CD4-positive, alpha-beta memory T cell (primary cell): Measurements from ENCODE around the gene DDN. TPM values are rescaled to one million over a fixed set of nuclear protein-coding genes. Genes with fewer than 3 reads are reported as not detected.

ENCODE experiments used
- CTCF ChIA-PET: fragments of 350-600 bp; sonication (Branson Sonifier 250); formaldehyde crosslinking; loops from one replicate; lab custom pipeline; 2021; ENCODE audit warnings: inconsistent platforms; ENCODE audit not compliant: partially characterized antibody; lab: Charles Lee
- POLR2A ChIA-PET: fragments of 350-600 bp; sonication (Branson Sonifier 250); formaldehyde crosslinking; loops from one replicate; lab custom pipeline; 2021; ENCODE audit not compliant: partially characterized antibody; lab: Charles Lee
- DNase-seq, 5 donors: peaks; one replicate each; pipeline versions ENCODE4 v3.0.0 to v3.0.0-alpha.2; 2020 to 2022; ENCODE audit warnings: mixed read lengths in 1 of 5
- H3K27ac ChIP-seq: one replicate; pipeline ENCODE4 v1.7.0; 2013; ENCODE audit warnings: low read depth, low read length
- H3K27me3 ChIP-seq: 2 replicates; pipeline ENCODE4 v1.7.0; 2013; ENCODE audit warnings: mild to moderate bottlenecking, low read length, moderate library complexity; ENCODE audit not compliant: insufficient read depth
- H3K36me3 ChIP-seq: 2 replicates; pipeline ENCODE4 v1.7.0; 2013; ENCODE audit warnings: mild to moderate bottlenecking, low read length, moderate library complexity; ENCODE audit not compliant: insufficient read depth
- H3K4me1 ChIP-seq: 2 replicates; pipeline ENCODE4 v1.7.0; 2013; ENCODE audit warnings: mild to moderate bottlenecking, low read length, moderate library complexity; ENCODE audit not compliant: insufficient read depth
- H3K4me3 ChIP-seq, 2 donors: one replicate each; pipeline ENCODE4 v1.7.0; 2013; ENCODE audit warnings: low read length in 2 of 2, mild to moderate bottlenecking in 1 of 2
- H3K9me3 ChIP-seq, 2 donors: one replicate each; pipeline ENCODE4 v1.7.0; 2013; ENCODE audit warnings: low read length in 2 of 2, control low read depth in 1 of 2; ENCODE audit not compliant: control insufficient read depth in 1 of 2
- H3K27ac Mint-ChIP-seq, 7 donors: one replicate each; pipeline ENCODE4 v1.8.0; 2020 to 2021; ENCODE audit warnings: mixed read lengths in 7 of 7, mild to moderate bottlenecking in 6 of 7, inconsistent platforms in 3 of 7, moderate library complexity in 3 of 7
- H3K27me3 Mint-ChIP-seq, 2 donors: one replicate each; pipeline ENCODE4 v1.8.0; 2020 to 2021; ENCODE audit warnings: mixed read lengths in 2 of 2
- H3K36me3 Mint-ChIP-seq, 2 donors: one replicate each; pipeline ENCODE4 v1.8.0; 2020 to 2021; ENCODE audit warnings: mixed read lengths in 2 of 2, inconsistent platforms in 1 of 2, mild to moderate bottlenecking in 1 of 2
- H3K4me1 Mint-ChIP-seq, 4 donors: one replicate each; pipeline ENCODE4 v1.8.0; 2020 to 2021; ENCODE audit warnings: mixed read lengths in 4 of 4, mild to moderate bottlenecking in 1 of 4
- H3K4me3 Mint-ChIP-seq, 8 donors: one replicate each; pipeline ENCODE4 v1.8.0; 2020 to 2021; ENCODE audit warnings: mixed read lengths in 8 of 8, mild to moderate bottlenecking in 7 of 8, moderate library complexity in 6 of 8, inconsistent platforms in 3 of 8
- H3K9me3 Mint-ChIP-seq, 8 donors: one replicate each; pipeline ENCODE4 v1.8.0; 2020 to 2021; ENCODE audit warnings: mixed read lengths in 8 of 8, mild to moderate bottlenecking in 5 of 8, inconsistent platforms in 3 of 8, moderate library complexity in 1 of 8
- intact Hi-C: fragments of 100-400 bp; cut with micrococcal nuclease; formaldehyde crosslinking; loops from one replicate; pipeline ENCODE4 v1.15.1; 2023
- polyA plus RNA-seq, 2 donors: library from polyadenylated mRNA; unstranded; fragments of 300-500 nt; fragmentation: Illumina TruSeq; gene quantifications; one replicate each; pipeline ENCODE4 v1.2.3, GENCODE V29; 2021
- total RNA-seq, 2 experiments: library from RNA; stranded (reverse); gene quantifications; one replicate each; pipeline ENCODE4 v1.2.3, GENCODE V29; 2021

The DDN gene
- total and polyA plus RNA-seq, 4 experiments from 2014 or later = not detected

DNA sequence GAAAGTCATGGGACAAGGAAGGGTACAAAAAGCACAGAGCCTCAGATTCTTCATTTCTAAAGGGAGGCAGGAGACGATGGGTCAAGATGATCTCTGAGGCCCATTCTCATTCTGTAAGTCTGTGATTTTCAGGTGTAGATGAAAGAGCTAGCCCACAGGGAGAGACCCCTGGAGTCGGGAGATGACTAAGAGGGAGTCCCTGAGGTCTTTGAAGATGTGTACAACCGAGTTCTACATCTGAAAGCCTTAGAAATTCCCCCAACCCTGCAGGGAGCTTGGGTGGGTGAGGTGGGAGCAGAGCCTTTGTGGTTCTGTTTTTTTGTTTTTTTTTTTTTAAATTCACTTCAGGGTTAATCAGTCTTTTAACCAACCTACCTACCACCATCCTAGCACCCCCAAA lies 30.7 kb downstream of the DDN start:
- peaks cover 0 to 2% (median 0%) of the 10 kb centered on the region in 8 donors for H3K9me3 Mint-ChIP-seq
- Histone ChIP-seq H3K27me3 (peaks cover 24% of the 10 kb centered on the region), H3K27ac (no peak overlapping the region), H3K9me3 (no peaks in the 10 kb centered on the region), H3K4me1 (peaks cover 39% of the 10 kb centered on the region), H3K4me3 (no peak overlapping the region), H3K36me3 (no peaks in the 10 kb centered on the region)
- ChIA-PET CTCF (interaction anchor here (0.9 to 5.9 kb wide), 12 partner anchors 9 to 120 kb away, joined by 3 to 55 read pairs (median 5); partner anchors contain the start of genes ARF3 and WNT1), POLR2A (interaction anchor here (3.3 to 4.7 kb wide), 2 partner anchors 11 kb away, joined by 18 to 36 read pairs; partner anchors contain the start of genes ARF3 and WNT1)
- H3K27me3 Mint-ChIP-seq = peaks cover 24 to 25% of the 10 kb centered on the region in 2 donors
- intact Hi-C loops = no loop called here
- no peak for DNase-seq
- H3K27ac Mint-ChIP-seq = peak overlapping the region in 1 of 7 donors; percentile 57
- no peaks in the 10 kb centered on the region for H3K36me3 Mint-ChIP-seq
- H3K4me3 Mint-ChIP-seq = peak overlapping the region in 1 of 8 donors; percentile 29
- peaks cover 13 to 39% (median 26%) of the 10 kb centered on the region in 4 donors for H3K4me1 Mint-ChIP-seq

DNA sequence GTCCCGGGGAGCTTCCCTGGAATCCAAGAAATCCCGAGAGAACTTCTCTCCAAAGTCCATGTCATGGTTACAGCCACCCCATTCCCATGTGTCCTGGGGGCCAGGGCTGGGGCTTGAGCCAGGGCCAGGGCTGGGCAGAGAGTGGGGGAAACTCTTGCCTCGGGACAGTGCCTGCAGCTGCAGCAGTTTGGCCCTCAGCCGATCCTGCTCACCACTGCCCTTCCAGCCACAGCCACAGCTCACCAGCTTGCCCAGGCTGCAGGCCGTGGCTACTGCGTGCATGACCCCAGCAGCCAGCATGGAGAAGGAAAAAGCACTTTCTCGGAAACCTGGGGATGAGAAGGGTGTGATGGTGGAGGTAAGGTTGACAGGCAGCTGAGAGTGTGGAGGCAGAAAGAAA lies 31.2 kb downstream of the DDN start:
- DNase-seq = no peak
- H3K4me1 ChIP-seq = peaks cover 39% of the 10 kb centered on the region
- no peak overlapping the region for H3K4me3 ChIP-seq
- Mint-ChIP-seq H3K4me3 (no peak overlapping the region), H3K4me1 (peaks cover 13 to 39% (median 25%) of the 10 kb centered on the region in 4 donors), H3K9me3 (peaks cover 0 to 2% (median 0%) of the 10 kb centered on the region in 8 donors), H3K27me3 (peaks cover 21% of the 10 kb centered on the region in 2 donors), H3K27ac (no peak overlapping the region), H3K36me3 (no peaks in the 10 kb centered on the region)
- ChIA-PET POLR2A (interaction anchor here (3.3 to 4.7 kb wide), 2 partner anchors 10 to 12 kb away, joined by 18 to 36 read pairs; partner anchors contain the start of genes ARF3 and WNT1), CTCF (interaction anchor here (0.9 to 5.9 kb wide), 10 partner anchors 8 to 120 kb away, joined by 3 to 55 read pairs (median 5); partner anchors contain the start of genes ARF3 and WNT1)
- H3K36me3 ChIP-seq = no peaks in the 10 kb centered on the region
- H3K27ac ChIP-seq = no peak overlapping the region
- H3K27me3 ChIP-seq = peaks cover 19% of the 10 kb centered on the region
- no peaks in the 10 kb centered on the region for H3K9me3 ChIP-seq
- intact Hi-C loops = no loop called here

DNA sequence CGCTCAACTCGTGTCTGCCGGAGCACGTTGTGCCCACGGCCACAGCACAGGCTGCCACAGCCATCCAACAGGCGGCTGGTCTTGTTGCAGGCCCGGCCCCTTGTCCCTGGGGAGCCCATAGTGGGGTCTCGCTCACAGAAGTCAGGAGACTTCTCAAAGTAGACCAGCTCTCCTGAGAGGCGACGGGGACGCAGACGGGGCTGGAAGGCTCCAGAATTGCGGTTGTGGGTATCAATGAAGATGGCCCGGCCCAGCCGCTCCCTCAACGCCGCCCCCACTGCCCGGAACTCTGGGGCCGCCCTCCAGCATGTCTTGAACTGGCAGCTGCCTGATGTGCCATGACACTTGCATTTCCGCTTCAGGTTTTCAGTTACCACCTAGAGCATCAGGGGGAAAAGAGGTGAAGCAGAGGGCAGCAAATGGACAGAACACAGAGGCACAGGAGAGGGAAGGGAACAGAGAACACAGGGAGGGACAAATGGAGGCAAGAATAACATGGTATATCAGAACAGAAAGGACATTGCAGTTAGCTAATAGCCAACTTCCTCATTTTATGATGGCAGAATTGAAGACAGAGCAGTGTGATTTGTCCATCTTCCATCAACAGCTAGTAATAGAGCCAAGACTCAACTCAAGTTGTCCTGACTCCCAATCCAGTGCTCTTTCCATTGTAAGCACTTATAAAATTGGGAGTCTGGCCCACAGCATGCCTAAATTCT lies 32.8 kb downstream of the DDN start:
- peaks cover 7 to 24% (median 13%) of the 10 kb centered on the region in 4 donors for H3K4me1 Mint-ChIP-seq
- no peaks in the 10 kb centered on the region for H3K9me3 Mint-ChIP-seq
- H3K4me3 Mint-ChIP-seq = no peak overlapping the region
- no peak for DNase-seq
- H3K36me3 Mint-ChIP-seq = no peaks in the 10 kb centered on the region
- H3K27me3 Mint-ChIP-seq = peaks cover 6 to 8% of the 10 kb centered on the region in 2 donors
- Histone ChIP-seq H3K36me3 (no peaks in the 10 kb centered on the region), H3K27me3 (peaks cover 8% of the 10 kb centered on the region), H3K27ac (no peak overlapping the region), H3K4me3 (no peak overlapping the region), H3K4me1 (peaks cover 23% of the 10 kb centered on the region), H3K9me3 (no peaks in the 10 kb centered on the region)
- H3K27ac Mint-ChIP-seq = peak overlapping the region in 2 of 7 donors; percentile 1 to 86
- intact Hi-C loops = no loop called here
- CTCF ChIA-PET = interaction anchor here (0.9 to 5.9 kb wide), 5 partner anchors 9 to 75 kb away, joined by 3 to 55 read pairs (median 10); partner anchors contain the start of genes ARF3 and WNT1
- POLR2A ChIA-PET = interaction anchor here (2.1 to 3.3 kb wide), 2 partner anchors 9 to 13 kb away, joined by 5 to 18 read pairs; partner anchors contain the start of gene ARF3

DNA sequence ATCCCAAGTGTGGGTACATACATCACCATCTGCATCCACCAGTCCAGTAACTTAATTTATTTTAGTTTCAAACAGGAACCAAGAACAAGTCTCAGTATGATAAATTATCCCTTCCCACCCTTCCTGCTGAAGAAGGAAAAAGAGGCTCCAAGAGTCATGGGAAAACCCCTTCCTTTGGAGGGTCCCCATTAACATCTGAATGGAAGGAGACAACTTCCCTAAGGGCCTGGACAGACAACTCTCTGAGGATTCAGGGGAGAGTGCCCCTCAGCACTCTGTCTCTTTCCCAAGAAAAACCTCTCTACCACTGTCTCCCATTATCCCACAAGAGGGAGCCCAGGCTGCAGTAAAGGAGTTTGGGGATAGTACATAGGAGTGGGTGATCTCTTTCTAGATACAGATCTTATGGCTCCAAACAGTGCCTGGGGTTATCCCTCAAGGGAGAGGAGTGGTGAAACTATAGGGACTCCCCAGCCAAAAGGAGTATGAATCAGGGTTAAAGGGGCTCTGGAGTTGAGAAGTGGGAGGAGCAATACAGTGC lies 33.8 kb downstream of the DDN start:
- no peaks in the 10 kb centered on the region for H3K36me3 ChIP-seq
- no peaks in the 10 kb centered on the region for H3K27me3 ChIP-seq
- intact Hi-C loops = no loop called here
- H3K9me3 ChIP-seq = no peaks in the 10 kb centered on the region
- no peak overlapping the region for H3K27ac ChIP-seq
- H3K4me3 Mint-ChIP-seq = no peak overlapping the region
- H3K36me3 Mint-ChIP-seq = no peaks in the 10 kb centered on the region
- no peaks in the 10 kb centered on the region for H3K27me3 Mint-ChIP-seq
- no peak overlapping the region for H3K4me3 ChIP-seq
- H3K27ac Mint-ChIP-seq = peak overlapping the region in 1 of 7 donors; percentile 26
- H3K9me3 Mint-ChIP-seq = no peaks in the 10 kb centered on the region
- no peak for DNase-seq
- H3K4me1 Mint-ChIP-seq = peaks cover 0 to 14% (median 4%) of the 10 kb centered on the region in 4 donors
- CTCF ChIA-PET = interaction anchor here (2.9 to 5.9 kb wide), 3 partner anchors 8 to 22 kb away, joined by 10 to 55 read pairs (median 36); partner anchors contain the start of genes ARF3 and WNT1
- H3K4me1 ChIP-seq = peaks cover 14% of the 10 kb centered on the region
- POLR2A ChIA-PET = interaction anchor here (2.1 kb wide), 1 partner anchor 14 kb away, joined by 5 read pairs; no protein-coding TSS in a partner anchor

DNA sequence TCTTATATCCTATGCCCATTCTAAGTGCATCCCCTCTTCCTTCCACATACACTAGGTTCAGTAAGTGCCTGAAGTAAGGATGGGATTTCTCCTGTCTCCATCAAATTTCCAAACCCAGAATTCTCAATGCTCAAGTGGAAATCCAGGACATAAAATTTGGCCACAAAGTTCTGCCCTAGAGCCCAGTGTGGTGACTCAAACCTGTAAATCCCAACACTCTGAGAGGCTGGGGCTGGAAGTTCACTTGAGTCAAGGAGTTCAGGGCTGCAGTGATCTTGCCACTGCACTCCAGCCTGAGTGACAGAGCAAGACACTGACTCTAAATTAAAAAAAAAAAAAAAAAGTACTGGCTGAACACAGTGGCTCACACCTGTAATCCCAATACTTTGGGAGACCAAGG lies 37.4 kb downstream of the DDN start:
- H3K27me3 Mint-ChIP-seq = peaks cover 1 to 2% of the 10 kb centered on the region in 2 donors
- H3K36me3 Mint-ChIP-seq = peaks cover 0 to 6% of the 10 kb centered on the region in 2 donors
- intact Hi-C loops = no loop called here
- H3K27ac ChIP-seq = no peak overlapping the region
- DNase-seq = no peak
- POLR2A ChIA-PET = no interaction called here
- no peak overlapping the region for H3K4me3 ChIP-seq
- CTCF ChIA-PET = interaction anchor here (1.5 to 6.6 kb wide), 2 partner anchors 17 to 26 kb away, joined by 3 to 72 read pairs; partner anchors contain the start of gene WNT1
- no peaks in the 10 kb centered on the region for H3K9me3 Mint-ChIP-seq
- H3K4me1 ChIP-seq = peaks cover 7% of the 10 kb centered on the region
- no peaks in the 10 kb centered on the region for H3K36me3 ChIP-seq
- H3K4me1 Mint-ChIP-seq = peaks cover 3 to 13% (median 7%) of the 10 kb centered on the region in 4 donors
- H3K4me3 Mint-ChIP-seq = no peak overlapping the region
- H3K27ac Mint-ChIP-seq = no peak overlapping the region
- no peaks in the 10 kb centered on the region for H3K27me3 ChIP-seq
- no peaks in the 10 kb centered on the region for H3K9me3 ChIP-seq

DNA sequence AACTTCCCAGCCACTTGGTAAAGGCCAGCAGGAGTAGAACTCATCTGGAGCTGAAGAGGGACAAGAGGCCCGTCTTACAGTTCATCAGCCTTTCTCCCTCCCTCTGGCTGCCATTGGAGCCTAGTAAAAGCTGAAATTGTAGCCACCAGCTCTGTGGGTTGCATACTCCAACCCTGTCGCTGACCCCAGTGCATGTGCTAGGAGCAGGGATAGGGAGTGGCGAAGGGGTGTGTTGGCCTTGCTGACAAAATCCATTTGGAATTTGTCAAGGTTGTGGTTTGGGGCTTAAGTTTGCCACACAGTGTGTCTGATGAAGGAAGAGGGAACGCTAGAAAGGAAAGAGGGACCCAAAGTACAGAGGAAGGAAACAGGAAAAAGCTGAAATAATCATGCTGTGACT lies 37.8 kb downstream of the DDN start:
- H3K36me3 ChIP-seq = no peaks in the 10 kb centered on the region
- no peaks in the 10 kb centered on the region for H3K9me3 ChIP-seq
- peaks cover 6 to 17% (median 12%) of the 10 kb centered on the region in 4 donors for H3K4me1 Mint-ChIP-seq
- peaks cover 1 to 2% of the 10 kb centered on the region in 2 donors for H3K27me3 Mint-ChIP-seq
- CTCF ChIA-PET = interaction anchor here (1.5 to 6.6 kb wide), 2 partner anchors 17 to 27 kb away, joined by 3 to 72 read pairs; partner anchors contain the start of gene WNT1
- H3K27ac ChIP-seq = no peak overlapping the region
- DNase-seq = no peak
- peaks cover 0 to 11% of the 10 kb centered on the region in 2 donors for H3K36me3 Mint-ChIP-seq
- POLR2A ChIA-PET = no interaction called here
- no peaks in the 10 kb centered on the region for H3K9me3 Mint-ChIP-seq
- peaks cover 10% of the 10 kb centered on the region for H3K4me1 ChIP-seq
- no peak overlapping the region for H3K4me3 ChIP-seq
- H3K27me3 ChIP-seq = no peaks in the 10 kb centered on the region
- no peak overlapping the region for H3K4me3 Mint-ChIP-seq
- intact Hi-C loops = no loop called here
- peak overlapping the region in 1 of 7 donors; percentile 31 for H3K27ac Mint-ChIP-seq
